NCI-H1048 (cell line): ENCODE data around the gene DISP3.

Experiments used
- DNase-seq: peaks from one replicate; lab custom pipeline; 2025; lab: John Stamatoyannopoulos, UW

The DISP3 gene

GRCh38 chr1:11529330-11529729 lies 50.4 kb downstream of the DISP3 start:
- no peak for DNase-seq

- DNase-seq = no peak
These were observed 51.1 kb downstream of the DISP3 start for GRCh38 chr1:11529763-11530730.

GRCh38 chr1:11530731-11531311 lies 51.9 kb downstream of the DISP3 start:
- no peak for DNase-seq

- DNase-seq = no peak
These were observed 52.4 kb downstream of the DISP3 start for GRCh38 chr1:11531314-11531870.

GRCh38 chr1:11531943-11532342 lies 53.0 kb downstream of the DISP3 start:
- no peak for DNase-seq

GRCh38 chr1:11533790-11534787 lies 55.1 kb downstream of the DISP3 start:
- DNase-seq = no peak

- no peak for DNase-seq
These were observed 55.9 kb downstream of the DISP3 start for GRCh38 chr1:11534846-11535245.

GRCh38 chr1:11535316-11535715 lies 56.4 kb downstream of the DISP3 start:
- DNase-seq = no peak

GRCh38 chr1:11535761-11536572 lies 57.0 kb downstream of the DISP3 start:
- DNase-seq = no peak

GRCh38 chr1:11536573-11537379 lies 57.8 kb downstream of the DISP3 start:
- DNase-seq = no peak

- DNase-seq = no peak
These were observed 58.4 kb downstream of the DISP3 start for GRCh38 chr1:11537380-11537764.

- DNase-seq = no peak
These were observed 59.1 kb downstream of the DISP3 start for GRCh38 chr1:11537854-11538591.

GRCh38 chr1:11538886-11539285 lies 59.9 kb downstream of the DISP3 start:
- no peak for DNase-seq

- DNase-seq = no peak
These were observed 61.2 kb downstream of the DISP3 start for GRCh38 chr1:11539850-11540772.

- DNase-seq = no peak
These were observed 61.8 kb downstream of the DISP3 start for GRCh38 chr1:11540773-11541160.

- DNase-seq = no peak
These were observed 62.3 kb downstream of the DISP3 start for GRCh38 chr1:11541236-11541635.

GRCh38 chr1:11541956-11542355 lies 63.0 kb downstream of the DISP3 start:
- no peak for DNase-seq

- DNase-seq = no peak
These were observed 64.4 kb downstream of the DISP3 start for GRCh38 chr1:11543392-11543791.
